Neutrophil (primary cell): ENCODE results near the gene CBFA2T3.

ENCODE experiments used
- H3K27ac ChIP-seq: fragments of 200-600 bp; sonication (generic); 2 replicates; pipeline ENCODE4 v1.5.1; 2016; ENCODE audit warnings: mild to moderate bottlenecking, moderate library complexity
- H3K27me3 ChIP-seq: fragments of 200-600 bp; sonication (generic); 2 replicates; pipeline ENCODE4 v1.6.0; 2016; ENCODE audit warnings: mild to moderate bottlenecking
- H3K36me3 ChIP-seq: fragments of 200-600 bp; sonication (generic); 2 replicates; pipeline ENCODE4 v1.5.1; 2017
- H3K4me1 ChIP-seq, 2 experiments: fragments of 200-600 bp in 1 of 2; sonication (generic) in 1 of 2; 1 replicate in 1 of 2; 2 replicates in 1 of 2; pipeline versions ENCODE4 v1.5.1 to v1.6.1; 2013 to 2016; ENCODE audit warnings: low read depth in 1 of 2, low read length in 1 of 2, mild to moderate bottlenecking in 1 of 2, moderate library complexity in 1 of 2; ENCODE audit not compliant: control insufficient read depth in 1 of 2, insufficient read depth in 1 of 2
- H3K4me3 ChIP-seq, 2 experiments: fragments of 200-600 bp in 1 of 2; sonication (generic) in 1 of 2; 1 replicate in 1 of 2; 2 replicates in 1 of 2; pipeline ENCODE4 v1.5.1; 2013 to 2016; ENCODE audit warnings: low read depth in 1 of 2, low read length in 1 of 2, mild to moderate bottlenecking in 1 of 2, moderate library complexity in 1 of 2
- H3K9me3 ChIP-seq: fragments of 200-600 bp; sonication (generic); 2 replicates; pipeline ENCODE4 v1.5.1; 2016
- TF ChIP-seq, protein P1 (sequence below): fragments of 200-600 bp; sonication (generic); IDR thresholded peaks from 2 replicates; pipeline ENCODE4 v1.5.1; 2016; ENCODE audit warnings: antibody characterized with exemption

CBFA2T3 gene

DNA sequence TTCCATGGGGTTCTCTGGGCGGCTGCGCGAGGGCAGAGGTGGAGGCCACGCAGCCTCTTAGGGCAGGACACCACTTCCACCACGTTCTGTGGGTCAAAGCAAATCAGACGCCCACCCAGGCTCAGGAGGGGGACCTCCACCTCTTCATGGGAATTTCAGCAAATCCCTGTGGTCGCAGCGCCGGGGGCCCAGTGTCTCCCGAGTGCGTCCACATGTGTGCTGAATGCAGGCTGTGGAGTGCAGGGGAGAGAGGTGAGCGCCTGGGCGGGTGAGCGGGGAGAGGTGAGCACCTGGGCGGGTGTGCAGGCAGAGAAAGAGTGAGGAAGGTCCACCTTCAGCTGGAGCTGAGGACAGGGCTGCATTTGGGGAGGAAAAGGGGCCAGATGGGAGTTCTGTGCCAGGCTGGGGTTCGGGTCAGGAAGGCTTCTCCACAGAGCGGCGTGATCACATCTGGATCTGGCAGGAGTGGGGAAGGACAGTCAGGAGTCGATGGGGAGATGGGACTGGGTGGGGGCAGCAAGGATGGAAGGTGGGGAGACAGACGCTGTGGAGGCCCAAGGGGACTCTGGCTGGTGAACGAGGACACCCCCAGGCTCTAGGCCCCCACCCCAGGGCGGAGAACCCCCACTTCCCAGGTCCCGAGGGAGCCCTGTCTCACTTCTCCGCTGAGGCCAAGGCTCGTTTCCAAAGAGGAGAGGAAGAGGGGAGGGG lies 36.8 kb upstream of the CBFA2T3 start:
- Histone ChIP-seq H3K36me3 (no peaks in the 10 kb centered on the region), H3K4me3 (no peak overlapping the region), H3K4me1 (no peaks in the 10 kb centered on the region), H3K9me3 (no peaks in the 10 kb centered on the region), H3K27ac (no peak overlapping the region), H3K27me3 (peaks cover 17% of the 10 kb centered on the region)
- TF ChIP-seq, protein P1, sequence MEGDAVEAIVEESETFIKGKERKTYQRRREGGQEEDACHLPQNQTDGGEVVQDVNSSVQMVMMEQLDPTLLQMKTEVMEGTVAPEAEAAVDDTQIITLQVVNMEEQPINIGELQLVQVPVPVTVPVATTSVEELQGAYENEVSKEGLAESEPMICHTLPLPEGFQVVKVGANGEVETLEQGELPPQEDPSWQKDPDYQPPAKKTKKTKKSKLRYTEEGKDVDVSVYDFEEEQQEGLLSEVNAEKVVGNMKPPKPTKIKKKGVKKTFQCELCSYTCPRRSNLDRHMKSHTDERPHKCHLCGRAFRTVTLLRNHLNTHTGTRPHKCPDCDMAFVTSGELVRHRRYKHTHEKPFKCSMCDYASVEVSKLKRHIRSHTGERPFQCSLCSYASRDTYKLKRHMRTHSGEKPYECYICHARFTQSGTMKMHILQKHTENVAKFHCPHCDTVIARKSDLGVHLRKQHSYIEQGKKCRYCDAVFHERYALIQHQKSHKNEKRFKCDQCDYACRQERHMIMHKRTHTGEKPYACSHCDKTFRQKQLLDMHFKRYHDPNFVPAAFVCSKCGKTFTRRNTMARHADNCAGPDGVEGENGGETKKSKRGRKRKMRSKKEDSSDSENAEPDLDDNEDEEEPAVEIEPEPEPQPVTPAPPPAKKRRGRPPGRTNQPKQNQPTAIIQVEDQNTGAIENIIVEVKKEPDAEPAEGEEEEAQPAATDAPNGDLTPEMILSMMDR: no peak

DNA sequence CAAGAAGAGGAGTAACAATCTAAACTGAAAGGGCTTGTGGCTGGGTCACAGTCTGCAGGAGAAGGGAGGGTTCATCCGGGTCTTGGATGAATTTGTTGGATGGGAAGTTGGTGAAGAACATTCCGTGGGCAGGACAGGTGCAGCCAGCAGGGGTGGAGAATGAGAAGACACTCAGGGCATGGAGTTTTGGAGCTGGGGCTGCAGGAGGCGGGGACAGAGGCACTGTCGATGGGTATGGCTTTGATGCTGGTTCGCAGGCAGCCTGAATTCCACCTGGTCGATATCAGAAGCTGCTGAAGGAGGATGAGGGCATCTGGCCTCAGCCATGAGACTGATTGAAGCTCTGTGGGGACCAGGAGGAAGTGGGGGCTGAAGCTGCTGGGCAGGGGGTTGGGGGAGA lies 36.1 kb upstream of the CBFA2T3 start:
- H3K27me3 ChIP-seq: peaks cover 17% of the 10 kb centered on the region
- TF ChIP-seq, protein P1: no peak
- no peaks in the 10 kb centered on the region for H3K36me3 ChIP-seq
- no peak overlapping the region for H3K27ac ChIP-seq
- H3K9me3 ChIP-seq: no peaks in the 10 kb centered on the region
- H3K4me1 ChIP-seq: no peaks in the 10 kb centered on the region
- H3K4me3 ChIP-seq: no peak overlapping the region

DNA sequence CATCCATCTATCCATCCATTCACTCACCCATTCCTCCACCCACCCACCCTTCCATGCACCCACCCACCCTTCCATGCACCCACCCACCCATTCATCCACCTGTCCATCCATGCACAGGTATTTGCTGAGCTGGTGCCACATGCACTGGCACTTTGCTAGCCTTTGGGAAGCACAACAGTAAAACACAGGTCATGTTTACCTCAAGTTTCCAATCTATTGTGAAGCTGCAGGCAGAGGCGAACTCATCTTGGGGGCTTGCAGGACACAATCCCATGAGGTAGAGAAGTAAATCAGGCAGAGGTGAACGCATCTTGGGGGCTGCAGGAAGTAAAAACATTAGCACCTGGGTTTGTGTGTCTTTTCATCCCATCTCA lies 35.6 kb upstream of the CBFA2T3 start:
- H3K27me3 ChIP-seq: peaks cover 19% of the 10 kb centered on the region
- H3K4me1 ChIP-seq: no peaks in the 10 kb centered on the region
- H3K27ac ChIP-seq: no peak overlapping the region
- no peaks in the 10 kb centered on the region for H3K9me3 ChIP-seq
- H3K4me3 ChIP-seq: no peak overlapping the region
- TF ChIP-seq, protein P1: no peak
- H3K36me3 ChIP-seq: no peaks in the 10 kb centered on the region

DNA sequence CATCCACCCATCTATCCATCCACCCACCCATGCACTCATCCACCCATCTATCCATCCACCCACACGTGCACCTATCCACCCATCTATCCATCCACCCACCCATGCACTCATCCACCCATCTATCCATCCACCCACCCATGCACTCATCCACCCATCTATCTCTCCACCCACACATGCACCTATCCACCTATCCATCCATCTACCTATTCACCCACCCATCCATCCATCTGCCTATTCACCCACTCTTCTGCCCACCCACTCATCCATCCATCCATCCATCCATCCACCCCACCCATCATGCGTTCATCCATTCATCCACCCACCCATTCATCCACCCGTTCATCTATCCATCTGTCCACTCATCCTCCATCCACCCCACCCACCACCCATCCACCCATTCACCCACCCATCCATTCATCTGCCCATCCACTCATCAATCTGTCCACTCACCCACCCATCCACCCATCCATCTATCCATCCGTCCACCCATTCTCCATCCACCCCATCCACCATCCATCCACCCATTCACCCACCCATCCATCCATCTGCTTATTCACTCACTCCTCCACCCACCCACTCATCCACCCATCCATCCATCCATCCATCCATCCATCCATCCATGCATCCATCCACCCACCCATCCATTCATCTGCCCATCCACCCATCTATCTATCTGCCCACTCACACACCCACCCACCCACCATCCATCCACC lies 35.1 kb upstream of the CBFA2T3 start:
- TF ChIP-seq, protein P1: no peak
- H3K4me3 ChIP-seq: no peak overlapping the region
- H3K9me3 ChIP-seq: no peaks in the 10 kb centered on the region
- H3K4me1 ChIP-seq: no peaks in the 10 kb centered on the region
- peaks cover 24% of the 10 kb centered on the region for H3K27me3 ChIP-seq
- H3K27ac ChIP-seq: no peak overlapping the region
- no peaks in the 10 kb centered on the region for H3K36me3 ChIP-seq

DNA sequence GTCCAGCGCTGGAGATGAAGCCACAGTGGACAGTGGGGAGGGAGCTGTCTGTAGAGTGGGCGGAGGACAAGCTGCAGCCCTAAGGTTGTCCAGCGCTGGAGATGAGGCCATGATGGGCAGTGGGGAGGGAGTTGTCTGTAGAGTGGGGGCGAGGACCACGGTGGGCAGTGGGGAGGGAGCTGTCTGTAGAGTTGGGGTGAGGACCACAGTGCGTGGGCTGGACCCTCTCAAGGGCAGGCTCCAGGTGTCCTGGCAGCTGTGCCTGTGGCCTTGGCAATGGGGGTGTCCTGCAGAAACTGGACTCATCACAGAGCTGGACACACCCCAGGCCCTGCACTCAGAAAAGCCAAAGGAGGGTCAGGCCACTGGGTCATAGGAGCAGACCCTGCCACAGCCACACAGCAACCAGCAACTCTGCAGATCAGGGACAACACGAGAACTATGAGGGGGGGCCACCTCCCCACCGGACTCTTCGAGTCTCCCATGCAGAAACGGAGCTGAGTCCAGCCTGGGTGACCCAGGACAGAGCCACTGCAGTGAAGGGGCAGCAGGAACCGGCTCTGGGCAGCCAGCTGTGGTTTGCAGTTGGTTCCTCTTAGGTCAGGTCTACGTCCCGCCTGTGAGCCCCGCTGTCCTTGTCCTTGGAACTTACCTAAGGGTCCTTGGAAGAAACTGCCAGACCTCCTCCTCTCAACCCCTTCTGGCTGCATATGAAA lies 33.4 kb upstream of the CBFA2T3 start:
- Histone ChIP-seq H3K27me3 (peaks cover 37% of the 10 kb centered on the region), H3K4me3 (no peak overlapping the region), H3K36me3 (no peaks in the 10 kb centered on the region), H3K9me3 (no peaks in the 10 kb centered on the region), H3K4me1 (no peaks in the 10 kb centered on the region), H3K27ac (no peak overlapping the region)
- TF ChIP-seq, protein P1: no peak
